A549 (cell line): ENCODE results near the gene DAB2IP. TPM values are rescaled to one million over a fixed set of nuclear protein-coding genes. Genes with fewer than 3 reads are reported as not detected.

Experiments used
- ATAC-seq, 2 experiments: fragments of 200-7000 bp in 1 of 2; fragments of >200 bp in 1 of 2; cut with Nextera tagmentation in 1 of 2; cut with Tn5 transposase in 1 of 2; 3 replicates each; pipeline versions ENCODE4 v1.8.0 to v1.9.1; 2018 to 2020; ENCODE audit warnings: mild to moderate bottlenecking in 1 of 2, moderate library complexity in 1 of 2
- CTCF ChIA-PET: fragments of 300-600 bp; sonication (Branson Sonifier 250); formaldehyde crosslinking; extraction: SDS; loops from one replicate; lab custom pipeline; 2021; ENCODE audit warnings: antibody characterized with exemption, inconsistent platforms; lab: Yijun Ruan, JAX
- POLR2A ChIA-PET: fragments of 350-600 bp; formaldehyde crosslinking; extraction: SDS; loops from one replicate; lab custom pipeline; 2021; ENCODE audit warnings: antibody characterized with exemption, inconsistent platforms; lab: Yijun Ruan, JAX
- DNase-seq, 2 experiments: peaks; one replicate each; pipeline versions ENCODE4 v3.0.0 to v3.0.0-alpha.2; 2011 to 2016; ENCODE audit warnings: low read depth in 1 of 2, low spot score in 1 of 2
- FAIRE-seq: peaks from 2 replicates; lab custom pipeline; 2011; peaks lifted over from hg19 to GRCh38; lab: Jason Lieb, UNC
- H3K27ac ChIP-seq, 2 experiments: fragments of >200 bp; sonication (Bioruptor Twin); formaldehyde crosslinking; 3 replicates each; pipeline ENCODE4 v1.5.1; 2016 to 2017
- H3K4me1 ChIP-seq: fragments of >200 bp; sonication (Bioruptor Twin); formaldehyde crosslinking; 3 replicates; pipeline ENCODE4 v1.6.1; 2016
- H3K4me2 ChIP-seq: fragments of >200 bp; sonication (Bioruptor Twin); formaldehyde crosslinking; 3 replicates; pipeline ENCODE4 v1.6.1; 2016
- H3K4me3 ChIP-seq: fragments of >200 bp; sonication (Bioruptor Twin); formaldehyde crosslinking; 3 replicates; pipeline ENCODE4 v1.5.1; 2016
- H3K9me3 ChIP-seq: fragments of >200 bp; sonication (Bioruptor Twin); formaldehyde crosslinking; 3 replicates; pipeline ENCODE4 v1.6.1; 2016
- CBX2 ChIP-seq: fragments of 200-600 bp; sonication (generic); IDR thresholded peaks from 2 replicates; pipeline ENCODE4 v1.6.1; 2016; ENCODE audit warnings: low read depth, mild to moderate bottlenecking, borderline replicate concordance
- CBX8 ChIP-seq: fragments of 200-600 bp; sonication (generic); IDR thresholded peaks from 2 replicates; pipeline ENCODE4 v1.6.1; 2016
- CEBPB ChIP-seq, 2 experiments: fragments of >200 bp in 1 of 2; sonication (Bioruptor Twin) in 1 of 2; formaldehyde crosslinking in 1 of 2; IDR thresholded peaks; 2 replicates each; pipeline ENCODE4 v1.6.1; 2012 to 2016
- CHD4 ChIP-seq: fragments of 200-600 bp; sonication (generic); IDR thresholded peaks from 2 replicates; pipeline ENCODE4 v1.6.1; 2016; ENCODE audit warnings: antibody characterized with exemption, mild to moderate bottlenecking, borderline replicate concordance
- EHF ChIP-seq: fragments of 250-450 bp; sonication (Bioruptor Pico); IDR thresholded peaks from 2 replicates; pipeline ENCODE4 v1.5.0; 2020; ENCODE audit warnings: mild to moderate bottlenecking
- EHMT2 ChIP-seq: fragments of 200-600 bp; sonication (generic); IDR thresholded peaks from 2 replicates; pipeline ENCODE4 v1.6.1; 2016; ENCODE audit warnings: antibody characterized with exemption, low read depth, mild to moderate bottlenecking, moderate library complexity
- FOSB ChIP-seq: fragments of 250-450 bp; sonication (Bioruptor Pico); IDR thresholded peaks from 2 replicates; pipeline ENCODE4 v1.5.0; 2020; ENCODE audit warnings: mild to moderate bottlenecking, moderate library complexity
- HEYL ChIP-seq: fragments of 250-450 bp; sonication (Bioruptor Pico); IDR thresholded peaks from 2 replicates; pipeline ENCODE4 v1.8.0; 2021; ENCODE audit warnings: mild to moderate bottlenecking, moderate library complexity
- HOXB13 ChIP-seq: fragments of 250-450 bp; sonication (Bioruptor Pico); IDR thresholded peaks from 2 replicates; pipeline ENCODE4 v1.5.0; 2020; ENCODE audit warnings: low read depth, mild to moderate bottlenecking, moderate library complexity
- HOXB5 ChIP-seq: fragments of 250-450 bp; sonication (Bioruptor Pico); IDR thresholded peaks from 2 replicates; pipeline ENCODE4 v1.5.0; 2020; ENCODE audit warnings: mild to moderate bottlenecking, moderate library complexity
- JUN ChIP-seq, 2 experiments: fragments of >200 bp; sonication (Bioruptor Twin); formaldehyde crosslinking; IDR thresholded peaks; 2 replicates in 1 of 2; 3 replicates in 1 of 2; pipeline ENCODE4 v1.6.1; 2016 to 2017
- MAZ ChIP-seq: fragments of 150-350 bp; IDR thresholded peaks from 2 replicates; pipeline ENCODE4 v1.6.1; 2014; ENCODE audit warnings: antibody characterized with exemption, low read depth, low read length, borderline replicate concordance
- MYC ChIP-seq: IDR thresholded peaks from 2 replicates; pipeline ENCODE4 v1.6.1; 2012; ENCODE audit warnings: mild to moderate bottlenecking, inconsistent platforms, low read length, improper control_type of control experiment, borderline replicate concordance
- NR3C1 ChIP-seq: fragments of >200 bp; sonication (Bioruptor Twin); formaldehyde crosslinking; IDR thresholded peaks from 3 replicates; pipeline ENCODE4 v1.6.1; 2017
- POLR2A ChIP-seq: IDR thresholded peaks from 2 replicates; pipeline ENCODE4 v1.6.1; 2012; ENCODE audit warnings: mild to moderate bottlenecking, low read length
- POLR2AphosphoS2 ChIP-seq: conservative IDR thresholded peaks from 2 replicates; pipeline ENCODE4 v1.6.1; 2012; ENCODE audit warnings: low read length, improper control_type of control experiment, inconsistent platforms
- RARB ChIP-seq: fragments of 250-450 bp; sonication (Bioruptor Pico); IDR thresholded peaks from 2 replicates; pipeline ENCODE4 v1.8.0; 2021; ENCODE audit warnings: mild to moderate bottlenecking, moderate library complexity
- RCOR1 ChIP-seq: fragments of 150-350 bp; IDR thresholded peaks from 2 replicates; pipeline ENCODE4 v1.6.1; 2014; ENCODE audit warnings: antibody characterized with exemption, low read length, low read depth
- RFX5 ChIP-seq: fragments of 450-650 bp; IDR thresholded peaks from 2 replicates; pipeline ENCODE4 v1.7.1; 2014; ENCODE audit warnings: antibody characterized with exemption, mild to moderate bottlenecking, moderate library complexity
- RNF2 ChIP-seq: fragments of 200-600 bp; sonication (generic); IDR thresholded peaks from 2 replicates; pipeline ENCODE4 v1.6.1; 2016; ENCODE audit warnings: low read depth, mild to moderate bottlenecking, antibody characterized with exemption, moderate library complexity, borderline replicate concordance
- SMC3 ChIP-seq: fragments of >200 bp; sonication (Bioruptor Twin); formaldehyde crosslinking; IDR thresholded peaks from 3 replicates; pipeline ENCODE4 v1.6.1; 2018; ENCODE audit warnings: inconsistent platforms
- SREBF2 ChIP-seq: fragments of 450-650 bp; IDR thresholded peaks from 2 replicates; pipeline ENCODE4 v1.6.1; 2014; ENCODE audit warnings: mild to moderate bottlenecking, moderate library complexity
- TP53 ChIP-seq: fragments of 250-450 bp; sonication (Bioruptor Pico); IDR thresholded peaks from 2 replicates; pipeline ENCODE4 v1.5.0; 2021; ENCODE audit warnings: mild to moderate bottlenecking, moderate library complexity
- ZC3H11A ChIP-seq: fragments of 450-650 bp; IDR thresholded peaks from 2 replicates; pipeline ENCODE4 v1.6.1; 2014; ENCODE audit warnings: antibody characterized with exemption, mild to moderate bottlenecking
- ZSCAN20 ChIP-seq: fragments of 250-450 bp; sonication (Bioruptor Pico); IDR thresholded peaks from 2 replicates; pipeline ENCODE4 v1.8.0; 2022; ENCODE audit warnings: mild to moderate bottlenecking, moderate library complexity
- WGBS: methylation state at CpG from one replicate; pipeline ENCODE4 v1.1.6; 2017; ENCODE audit errors: missing lambda C conversion rate; 5-methylcytosine and 5-hydroxymethylcytosine counted together
- polyA plus RNA-seq, 4 experiments: library from polyadenylated mRNA; depleted of rRNA in 3 of 4; stranded (reverse); fragments of >200 nt; fragmentation: RNase III in 1 of 4; extraction: RNeasy Plus Mini Kit Qiagen cat#74134 plus additional on column Dnase treatment in 1 of 4; gene quantifications; 2 replicates in 3 of 4; 3 replicates in 1 of 4; pipeline ENCODE4 v1.2.3, GENCODE V29; 2011 to 2017
- TF ChIP-seq, protein P1 (sequence below): IDR thresholded peaks from 2 replicates; pipeline ENCODE4 v1.6.1; 2012
- TF ChIP-seq, protein P2 (sequence below): fragments of >200 bp; sonication (Bioruptor Twin); formaldehyde crosslinking; IDR thresholded peaks from 3 replicates; pipeline ENCODE4 v1.5.1; 2016
- TF ChIP-seq, protein P3 (sequence below): IDR thresholded peaks from 2 replicates; pipeline ENCODE4 v1.6.1; 2012; ENCODE audit warnings: low read depth, borderline replicate concordance
- TF ChIP-seq, protein P4 (sequence below): fragments of 250-450 bp; sonication (Bioruptor Pico); IDR thresholded peaks from 2 replicates; pipeline ENCODE4 v1.5.0; 2020; ENCODE audit warnings: low read depth, mild to moderate bottlenecking, moderate library complexity

The DAB2IP gene
- polyA plus RNA-seq, 2 of the 4 experiments (the other 2 are of a cell fraction) = 9.7 to 13.9 TPM

DNA sequence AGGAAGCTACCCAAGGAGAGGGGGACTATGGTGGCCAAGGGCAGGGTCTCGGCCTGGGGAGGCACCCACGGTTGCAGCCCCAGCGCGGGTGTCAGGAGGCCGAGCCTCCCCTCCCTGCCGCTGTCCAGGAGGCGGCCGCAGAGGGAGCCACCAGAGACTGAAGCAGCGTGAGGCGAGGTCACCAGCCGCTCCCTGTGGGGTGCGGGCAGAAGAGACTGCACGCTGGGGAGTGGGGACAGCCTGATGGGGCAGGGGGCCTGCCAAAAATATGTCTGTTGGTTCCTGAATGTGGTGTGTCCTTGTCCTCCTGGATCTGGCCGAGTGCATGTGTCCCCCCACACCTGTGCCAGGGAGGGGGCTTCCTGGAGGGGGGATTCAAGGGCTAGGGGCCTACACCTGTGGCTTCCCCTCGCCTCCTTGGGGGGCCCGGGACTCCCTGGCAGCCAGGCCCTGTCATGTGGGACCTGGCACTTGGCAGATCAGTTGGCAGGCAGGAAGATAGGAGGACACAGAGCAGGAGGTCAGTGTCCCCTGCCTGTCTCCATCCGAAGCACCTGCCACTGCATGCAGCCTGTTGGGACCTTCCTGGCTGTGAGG, 131.2 kb downstream of the DAB2IP start:
- TF ChIP-seq EHF (CRISPR knock-in tag) (no peak), MYC (no peak), MAZ (no peak), CEBPB (IDR thresholded peaks at IDR 0.05) (no peak), CBX8 (no peak), ZC3H11A (no peak), TP53 (CRISPR knock-in tag) (no peak), RARB (CRISPR knock-in tag) (no peak)
- ChIA-PET POLR2A (no interaction called here), CTCF (no interaction called here)

DNA sequence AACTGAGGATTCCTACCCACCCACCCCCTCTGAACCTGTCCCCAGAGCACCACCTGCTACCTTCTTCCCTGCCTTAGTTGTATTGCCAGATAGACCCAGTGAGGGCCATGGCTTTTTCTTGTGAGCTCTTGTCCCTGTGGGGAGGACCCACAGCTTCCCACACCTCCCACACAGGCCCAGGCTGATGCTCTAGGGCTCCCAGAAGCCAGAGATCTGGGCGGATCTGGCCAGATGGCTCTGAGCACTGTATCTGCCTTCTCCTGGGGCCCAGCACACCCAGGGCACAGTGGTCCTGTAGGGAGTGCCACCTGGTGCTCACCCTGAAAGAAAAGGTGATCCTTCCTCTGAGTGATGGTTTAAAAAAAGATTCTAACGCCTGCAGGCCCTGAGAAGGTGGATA, 131.7 kb downstream of the DAB2IP start:
- no peaks in the 10 kb centered on the region for H3K4me1 ChIP-seq
- TF ChIP-seq EHF (CRISPR knock-in tag) (no peak), FOSB (CRISPR knock-in tag) (no peak), SMC3 (no peak), RNF2 (no peak), ZSCAN20 (CRISPR knock-in tag) (no peak), SREBF2 (no peak), RFX5 (no peak), EHMT2 (no peak)
- TF ChIP-seq, protein P1, sequence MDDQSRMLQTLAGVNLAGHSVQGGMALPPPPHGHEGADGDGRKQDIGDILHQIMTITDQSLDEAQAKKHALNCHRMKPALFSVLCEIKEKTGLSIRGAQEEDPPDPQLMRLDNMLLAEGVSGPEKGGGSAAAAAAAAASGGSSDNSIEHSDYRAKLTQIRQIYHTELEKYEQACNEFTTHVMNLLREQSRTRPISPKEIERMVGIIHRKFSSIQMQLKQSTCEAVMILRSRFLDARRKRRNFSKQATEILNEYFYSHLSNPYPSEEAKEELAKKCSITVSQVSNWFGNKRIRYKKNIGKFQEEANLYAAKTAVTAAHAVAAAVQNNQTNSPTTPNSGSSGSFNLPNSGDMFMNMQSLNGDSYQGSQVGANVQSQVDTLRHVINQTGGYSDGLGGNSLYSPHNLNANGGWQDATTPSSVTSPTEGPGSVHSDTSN = no peak
- TF ChIP-seq, protein P2, sequence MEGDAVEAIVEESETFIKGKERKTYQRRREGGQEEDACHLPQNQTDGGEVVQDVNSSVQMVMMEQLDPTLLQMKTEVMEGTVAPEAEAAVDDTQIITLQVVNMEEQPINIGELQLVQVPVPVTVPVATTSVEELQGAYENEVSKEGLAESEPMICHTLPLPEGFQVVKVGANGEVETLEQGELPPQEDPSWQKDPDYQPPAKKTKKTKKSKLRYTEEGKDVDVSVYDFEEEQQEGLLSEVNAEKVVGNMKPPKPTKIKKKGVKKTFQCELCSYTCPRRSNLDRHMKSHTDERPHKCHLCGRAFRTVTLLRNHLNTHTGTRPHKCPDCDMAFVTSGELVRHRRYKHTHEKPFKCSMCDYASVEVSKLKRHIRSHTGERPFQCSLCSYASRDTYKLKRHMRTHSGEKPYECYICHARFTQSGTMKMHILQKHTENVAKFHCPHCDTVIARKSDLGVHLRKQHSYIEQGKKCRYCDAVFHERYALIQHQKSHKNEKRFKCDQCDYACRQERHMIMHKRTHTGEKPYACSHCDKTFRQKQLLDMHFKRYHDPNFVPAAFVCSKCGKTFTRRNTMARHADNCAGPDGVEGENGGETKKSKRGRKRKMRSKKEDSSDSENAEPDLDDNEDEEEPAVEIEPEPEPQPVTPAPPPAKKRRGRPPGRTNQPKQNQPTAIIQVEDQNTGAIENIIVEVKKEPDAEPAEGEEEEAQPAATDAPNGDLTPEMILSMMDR = no peak
- TF ChIP-seq, protein P3, sequence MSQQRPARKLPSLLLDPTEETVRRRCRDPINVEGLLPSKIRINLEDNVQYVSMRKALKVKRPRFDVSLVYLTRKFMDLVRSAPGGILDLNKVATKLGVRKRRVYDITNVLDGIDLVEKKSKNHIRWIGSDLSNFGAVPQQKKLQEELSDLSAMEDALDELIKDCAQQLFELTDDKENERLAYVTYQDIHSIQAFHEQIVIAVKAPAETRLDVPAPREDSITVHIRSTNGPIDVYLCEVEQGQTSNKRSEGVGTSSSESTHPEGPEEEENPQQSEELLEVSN = no peak
- 83% methylated on average over 2 of the region's 2 CpGs for WGBS
- H3K27ac ChIP-seq = no peak overlapping the region
- ATAC-seq (no peak), FAIRE-seq (no peak), DNase-seq (no peak)
- H3K4me3 ChIP-seq = no peak overlapping the region
- no peak overlapping the region for H3K4me2 ChIP-seq
- no peaks in the 10 kb centered on the region for H3K9me3 ChIP-seq
- POLR2A ChIA-PET = no interaction called here
- CTCF ChIA-PET = no interaction called here

More for the DNA sequence above, 131.2 kb downstream of the DAB2IP start:
- no peak overlapping the region for H3K27ac ChIP-seq
- FAIRE-seq = no peak
- ATAC-seq = no peak
- 0 out of 3 replicates have a peak, but pooled peaks cover 2% of the 10 kb centered on the region for H3K9me3 ChIP-seq
- no peak overlapping the region for H3K4me2 ChIP-seq
- WGBS = 95% methylated on average over 14 of the region's 17 CpGs
- H3K4me3 ChIP-seq = no peak overlapping the region
- no peaks in the 10 kb centered on the region for H3K4me1 ChIP-seq
- DNase-seq = no peak

DNA sequence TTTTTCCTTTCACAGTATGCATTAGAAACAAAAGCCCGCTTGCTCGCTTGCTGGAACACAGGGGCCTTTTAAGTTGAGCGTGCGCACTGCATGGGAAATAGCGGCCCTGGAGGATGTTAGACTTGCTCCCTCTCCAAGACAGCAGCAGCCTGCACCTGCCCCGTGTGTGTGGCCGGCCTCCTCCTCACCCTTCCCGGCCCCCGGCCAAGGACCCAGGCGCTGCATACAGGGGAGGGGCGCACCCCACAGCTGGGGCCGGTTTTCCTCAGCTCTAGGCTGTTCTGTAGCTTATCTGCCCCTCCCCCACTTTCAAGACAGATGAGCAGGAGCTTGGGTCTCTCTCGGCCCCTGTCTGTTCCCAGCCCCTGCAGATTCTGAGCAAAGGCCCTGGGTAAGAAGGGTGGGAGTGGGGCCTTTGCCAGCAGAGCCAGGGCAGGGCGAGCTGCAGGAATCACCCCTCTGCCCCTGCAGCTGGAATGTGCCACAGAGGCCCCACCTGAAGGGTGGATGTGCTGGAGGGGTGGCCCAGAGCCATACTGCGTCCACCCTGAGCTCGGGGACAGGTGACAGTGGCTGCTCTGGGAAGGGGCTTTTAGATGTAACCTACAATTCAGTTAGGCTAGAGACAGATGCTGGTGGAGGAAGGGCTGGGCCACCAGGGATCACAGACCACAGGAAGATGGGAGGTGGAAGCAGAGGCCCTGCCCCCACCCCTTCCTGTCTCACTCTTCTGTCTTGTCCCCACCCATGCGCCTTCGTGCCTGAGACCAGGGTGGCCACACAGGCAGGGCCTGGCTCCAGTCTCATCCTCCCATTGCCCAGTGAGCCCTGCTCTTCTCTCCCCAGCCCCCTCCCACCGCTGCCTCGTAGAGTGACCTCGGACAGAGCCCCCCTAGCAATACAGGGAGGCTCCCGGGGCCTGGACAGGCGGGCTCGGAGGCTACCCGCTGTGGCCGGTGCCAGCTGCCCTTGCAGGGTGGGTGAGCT, 132.4 kb downstream of the DAB2IP start:
- ATAC-seq (no peak), FAIRE-seq (no peak), DNase-seq (no peak)
- WGBS = 92% methylated on average over 20 of the region's 26 CpGs
- no peak overlapping the region for H3K4me2 ChIP-seq
- POLR2A ChIA-PET = no interaction called here
- no peak overlapping the region for H3K4me3 ChIP-seq
- H3K9me3 ChIP-seq = no peaks in the 10 kb centered on the region
- CTCF ChIA-PET = no interaction called here
- H3K27ac ChIP-seq = no peak overlapping the region
- H3K4me1 ChIP-seq = no peaks in the 10 kb centered on the region
- no peak for TF ChIP-seq POLR2AphosphoS2
- TF ChIP-seq SMC3 = no peak
- TF ChIP-seq POLR2A = no peak
- TF ChIP-seq MYC = no peak
- TF ChIP-seq JUN (IDR thresholded peaks at IDR 0.05) = no peak
- TF ChIP-seq RCOR1 = no peak
- no peak for TF ChIP-seq NR3C1
- no peak for TF ChIP-seq CBX2
- no peak for TF ChIP-seq HOXB5
- TF ChIP-seq CHD4 = no peak
- no peak for TF ChIP-seq HOXB13 (CRISPR knock-in tag)
- no peak for TF ChIP-seq RARB (CRISPR knock-in tag)
- TF ChIP-seq HEYL (CRISPR knock-in tag) = no peak
- no peak for TF ChIP-seq SREBF2
- no peak for TF ChIP-seq RNF2
- TF ChIP-seq, protein P4, sequence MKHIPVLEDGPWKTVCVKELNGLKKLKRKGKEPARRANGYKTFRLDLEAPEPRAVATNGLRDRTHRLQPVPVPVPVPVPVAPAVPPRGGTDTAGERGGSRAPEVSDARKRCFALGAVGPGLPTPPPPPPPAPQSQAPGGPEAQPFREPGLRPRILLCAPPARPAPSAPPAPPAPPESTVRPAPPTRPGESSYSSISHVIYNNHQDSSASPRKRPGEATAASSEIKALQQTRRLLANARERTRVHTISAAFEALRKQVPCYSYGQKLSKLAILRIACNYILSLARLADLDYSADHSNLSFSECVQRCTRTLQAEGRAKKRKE (CRISPR knock-in tag) = no peak
